HG03469 (cell line): ENCODE results near the gene BSN.
"Not testable (repeated sequence)": the region's sequence is repeated elsewhere in the genome, so short reads cannot be mapped to it uniquely, and the experiment has no call there.

ENCODE experiments used
- ATAC-seq: cut with Tn5 transposase; IDR thresholded peaks from one replicate; pipeline ENCODE4 v1.9.1; 2021; ENCODE audit warnings: mild to moderate bottlenecking, moderate library complexity, moderate number of reproducible peaks; ENCODE audit not compliant: unreplicated experiment

The BSN gene

GRCh38 chr3:49671291-49672288 lies 117.3 kb downstream of the BSN start:
- no peak for ATAC-seq

- no peak for ATAC-seq
These were observed 118.9 kb downstream of the BSN start for GRCh38 chr3:49673121-49673714.

- ATAC-seq: peak; percentile 57
These were observed 119.6 kb downstream of the BSN start, which contains the start of gene APEH for GRCh38 chr3:49673715-49674496. Gene APEH, plus strand, starts transcription at chr3:49674351. Its CDS starts 51 bp downstream, at chr3:49674402.

- peak; percentile 23 for ATAC-seq
These were observed 120.3 kb downstream of the BSN start for GRCh38 chr3:49674497-49674983.

GRCh38 chr3:49675912-49676311 lies 121.6 kb downstream of the BSN start:
- ATAC-seq: no peak

- no peak for ATAC-seq
These were observed 126.4 kb downstream of the BSN start for GRCh38 chr3:49680493-49681231.

GRCh38 chr3:49681232-49681522 lies 126.9 kb downstream of the BSN start:
- no peak for ATAC-seq

GRCh38 chr3:49681543-49681942 lies 127.3 kb downstream of the BSN start:
- no peak for ATAC-seq

GRCh38 chr3:49683162-49683561 lies 128.9 kb downstream of the BSN start:
- no peak for ATAC-seq

GRCh38 chr3:49684453-49684852 lies 130.2 kb downstream of the BSN start:
- ATAC-seq: not testable (repeated sequence)

GRCh38 chr3:49685103-49685502 lies 130.8 kb downstream of the BSN start:
- not testable (repeated sequence) for ATAC-seq

GRCh38 chr3:49685846-49686245 lies 131.6 kb downstream of the BSN start:
- ATAC-seq: not testable (repeated sequence)

GRCh38 chr3:49686346-49686745 lies 132.1 kb downstream of the BSN start:
- not testable (repeated sequence) for ATAC-seq

GRCh38 chr3:49686769-49687423 lies 132.6 kb downstream of the BSN start:
- ATAC-seq: not testable (repeated sequence)

GRCh38 chr3:49687424-49687795 lies 133.1 kb downstream of the BSN start:
- not testable (repeated sequence) for ATAC-seq

- ATAC-seq: not testable (repeated sequence)
These were observed 134.2 kb downstream of the BSN start for GRCh38 chr3:49688338-49689045.

GRCh38 chr3:49689046-49689907 lies 135.0 kb downstream of the BSN start, which contains the start of the genes MST1 and RNF123:
Gene MST1, minus strand, starts transcription at chr3:49689474. Its CDS starts 783 bp downstream, at chr3:49688691.
Gene RNF123, plus strand, starts transcription at chr3:49689557. Its CDS starts 1,609 bp downstream, at chr3:49691166.
- ATAC-seq: no peak
